Fibroblast of skin of left biceps (primary cell): ENCODE data around the gene IL6R.

Experiments
- DNase-seq, 2 experiments: peaks; one replicate each; pipeline ENCODE4 v3.0.0-alpha.2; 2013; ENCODE audit warnings: low read depth in 2 of 2

The IL6R gene

DNA sequence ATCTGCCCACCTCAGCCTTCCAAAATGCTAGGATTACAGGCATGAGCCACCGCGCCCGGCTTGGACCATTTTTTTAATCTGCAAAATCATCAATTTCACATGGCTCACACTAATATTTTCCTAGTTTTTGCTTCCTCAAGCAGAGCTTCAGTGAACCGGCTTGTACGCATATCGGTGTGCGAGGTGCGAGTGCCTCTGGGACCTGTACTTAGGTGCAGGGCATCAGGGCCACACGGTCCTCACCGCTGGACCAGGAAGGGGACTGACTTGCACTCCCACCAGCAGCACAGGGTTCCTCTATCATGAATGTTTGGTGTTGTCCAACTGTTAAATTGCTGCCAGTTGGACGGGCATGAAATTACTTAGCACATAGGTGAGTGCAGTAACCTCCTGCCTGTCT, 112.5 kb downstream of the IL6R start:
- no peak for DNase-seq
